Measurements from ENCODE around the gene RBM22.

Gene RBM22

GRCh38 chr5:150672237-150672883 lies 28.5 kb downstream of the RBM22 start:
- DNase-seq: no peak

GRCh38 chr5:150671509-150672236 lies 29.2 kb downstream of the RBM22 start:
- no peak for DNase-seq

GRCh38 chr5:150670948-150671310 lies 29.9 kb downstream of the RBM22 start:
- no peak for DNase-seq

GRCh38 chr5:150670275-150670947 lies 30.5 kb downstream of the RBM22 start:
- no peak for DNase-seq

- DNase-seq: no peak
These were observed 35.8 kb downstream of the RBM22 start for GRCh38 chr5:150665044-150665443.

- DNase-seq: no peak
These were observed 36.9 kb downstream of the RBM22 start for GRCh38 chr5:150663936-150664335.

- no peak for DNase-seq
These were observed 37.9 kb downstream of the RBM22 start for GRCh38 chr5:150662731-150663516.

- DNase-seq: no peak
These were observed 38.9 kb downstream of the RBM22 start for GRCh38 chr5:150661821-150662596.

- no peak for DNase-seq
These were observed 39.8 kb downstream of the RBM22 start, which contains the start of gene MYOZ3 for GRCh38 chr5:150661086-150661485. Gene MYOZ3 (plus strand): TSS chr5:150661251. CDS start chr5:150662942, 1,691 bp downstream.

- no peak for DNase-seq
These were observed 40.6 kb downstream of the RBM22 start for GRCh38 chr5:150660108-150660831.

- no peak for DNase-seq
These were observed 41.3 kb downstream of the RBM22 start for GRCh38 chr5:150659360-150660107.

- DNase-seq: no peak
These were observed 42.1 kb downstream of the RBM22 start for GRCh38 chr5:150658699-150659265.

GRCh38 chr5:150658121-150658520 lies 42.7 kb downstream of the RBM22 start:
- no peak for DNase-seq

- peak; percentile 26 for DNase-seq
These were observed 44.4 kb downstream of the RBM22 start for GRCh38 chr5:150656191-150657132.

GRCh38 chr5:150655221-150655620 lies 45.6 kb downstream of the RBM22 start:
- DNase-seq: no peak

GRCh38 chr5:150653762-150654556 lies 46.9 kb downstream of the RBM22 start:
- DNase-seq: no peak

GRCh38 chr5:150653145-150653761 lies 47.6 kb downstream of the RBM22 start:
- DNase-seq: no peak
